ENCODE measurements around the gene TMEM51. TPM values are rescaled to one million over a fixed set of nuclear protein-coding genes. Genes with fewer than 3 reads are reported as not detected.

TMEM51 gene
- total and polyA plus RNA-seq, 2 of the 4 experiments (the other 2 are of a cell fraction), result 2.7 to 10.2 TPM

GRCh38 chr1:15222653-15223303 is 69.2 kb downstream of the TMEM51 start:
- H3K9me3 ChIP-seq (ENCODE audit: control insufficient read depth, insufficient read depth, low read length), result no peaks in the 10 kb centered on the region
- no peak overlapping the region for H2BK5ac ChIP-seq (ENCODE audit: low read depth, low read length, poor library complexity, severe bottlenecking)
- no peak overlapping the region for H2BK20ac ChIP-seq (ENCODE audit: low read depth, low read length)
- no peak overlapping the region for H3K4ac ChIP-seq (ENCODE audit: low read depth, low read length)
- no peak overlapping the region for H3K56ac ChIP-seq (ENCODE audit: extremely low read depth, insufficient read depth, low read length)
- H2BK120ac ChIP-seq (ENCODE audit: low read depth, low read length), result no peak overlapping the region
- no peak overlapping the region for H4K8ac ChIP-seq (ENCODE audit: low read depth in 2 of 2, low read length in 2 of 2)
- dilution Hi-C loops (cut with HindIII; ENCODE audit: low sequenced_read_pairs, unreplicated experiment) (no loop called here), intact Hi-C loops (cut with micrococcal nuclease) (no loop called here), in situ Hi-C loops (cut with MboI; ENCODE audit: low sequenced_read_pairs) (no loop called here)
- H3K4me2 ChIP-seq (ENCODE audit: low read depth, low read length), result no peak overlapping the region
- TF ChIP-seq CTCF (conservative IDR thresholded peaks at IDR 0.05; ENCODE audit: low read depth, low read length) (no peak), RFX5 (IDR thresholded peaks at IDR 0.05; ENCODE audit: low read depth, low read length) (no peak), BHLHE40 (IDR thresholded peaks at IDR 0.05; ENCODE audit: low read depth, low read length) (no peak), ELK1 (IDR thresholded peaks at IDR 0.05; ENCODE audit: borderline replicate concordance, low read depth, low read length) (no peak), MAZ (IDR thresholded peaks at IDR 0.05; ENCODE audit: borderline replicate concordance, low read depth, low read length) (no peak), FOS (IDR thresholded peaks at IDR 0.05; ENCODE audit: low read depth, low read length) (no peak), SMC3 (IDR thresholded peaks at IDR 0.05; ENCODE audit: low read depth, low read length) (no peak), MXI1 (IDR thresholded peaks at IDR 0.05; ENCODE audit: borderline replicate concordance, low read depth, low read length) (no peak), RAD21 (IDR thresholded peaks at IDR 0.05; ENCODE audit: low read length) (no peak), NFE2L2 (IDR thresholded peaks at IDR 0.05; ENCODE audit: low read depth, low read length) (no peak), MAFK (IDR thresholded peaks at IDR 0.05; ENCODE audit: low read depth, low read length) (no peak), USF2 (IDR thresholded peaks at IDR 0.05; ENCODE audit: low read depth, low read length) (no peak), POLR2A (IDR thresholded peaks at IDR 0.05; ENCODE audit: low read depth, low read length) (no peak)
- no peak overlapping the region for H3K23ac ChIP-seq (ENCODE audit: low read depth, low read length)
- H3K4me1 ChIP-seq (ENCODE audit: control insufficient read depth, insufficient read depth, low read length), result no peaks in the 10 kb centered on the region
- no peak overlapping the region for H4K91ac ChIP-seq (ENCODE audit: insufficient read depth, low read depth, low read length)
- no peak overlapping the region for H3K14ac ChIP-seq (replicated peaks; ENCODE audit: low read depth, low read length)
- ATAC-seq (ENCODE audit: low read depth) (no peak), DNase-seq (no peak)
- H2AK5ac ChIP-seq (ENCODE audit: low read depth, low read length), result no peak overlapping the region
- H3K18ac ChIP-seq (ENCODE audit: low read depth, low read length), result no peak overlapping the region
- no peak overlapping the region for H3K9ac ChIP-seq (ENCODE audit: low read depth, low read length)
- no peaks in the 10 kb centered on the region for H3K27me3 ChIP-seq (ENCODE audit: control insufficient read depth, insufficient read depth, low read length)
- no peak overlapping the region for H3K4me3 ChIP-seq (ENCODE audit: insufficient read depth, low read depth, low read length)
- no peak overlapping the region for H3K27ac ChIP-seq (ENCODE audit: insufficient read depth, low read length)
- ChIA-PET CTCF (no interaction called here), POLR2A (ENCODE audit: unreplicated experiment) (no interaction called here)
- H2BK15ac ChIP-seq (ENCODE audit: low read depth, low read length), result no peak overlapping the region
- H2AK9ac ChIP-seq (replicated peaks; ENCODE audit: low read depth, low read length, poor library complexity), result no peak overlapping the region
- H2AFZ ChIP-seq (replicated peaks; ENCODE audit: low read length, poor library complexity), result no peak overlapping the region
- BruUV-seq (replicated peaks), result no TSS peak
- no peaks in the 10 kb centered on the region for H4K20me1 ChIP-seq (ENCODE audit: insufficient read depth, low read length)
- no peak overlapping the region for H4K5ac ChIP-seq (ENCODE audit: low read depth, low read length)
- WGBS, 2 experiments (ENCODE audit: extremely low coverage in 2 of 2, insufficient read length in 1 of 2), result 100% methylated on average over 1 of the region's 4 CpGs; no CpG with 5 or more reads in 1 of the 2 experiments
- peaks cover 26% of the 10 kb centered on the region for H3K36me3 ChIP-seq (ENCODE audit: control insufficient read depth, insufficient read depth, low read length)
- peaks cover 0 to 26% of the 10 kb centered on the region in 2 experiments; a peak in 2 of 4 replicates for H3K79me1 ChIP-seq (ENCODE audit: low read depth in 1 of 2, low read length in 2 of 2)
- peaks cover 18% of the 10 kb centered on the region; the same call in 1 of the 2 replicates for H3K9me1 ChIP-seq (ENCODE audit: insufficient read depth, low read length)

Data from IMR-90 (cell line).